ENCODE results near the gene TLR4. TPM values are rescaled to one million over a fixed set of nuclear protein-coding genes. Genes with fewer than 3 reads are reported as not detected.

Gene TLR4
- total and polyA plus RNA-seq, 2 experiments from 2014 or later: 5.1 to 11.9 TPM

- H3K9me3 ChIP-seq (ENCODE audit: low read depth): no peaks in the 10 kb centered on the region
- no peaks in the 10 kb centered on the region for H3K27me3 ChIP-seq (replicated peaks; ENCODE audit: insufficient read depth)
- in situ Hi-C loops (cut with MboI): no loop called here
- TF ChIP-seq EZH2phosphoT487 (IDR thresholded peaks at IDR 0.05; ENCODE audit: insufficient read depth, low read depth): no peak
- no peak for TF ChIP-seq EZH2 (IDR thresholded peaks at IDR 0.05; ENCODE audit: insufficient read depth, poor library complexity, severe bottlenecking)
- peak overlapping the region; percentile 55 for H3K9ac ChIP-seq
- no peaks in the 10 kb centered on the region for H3K79me2 ChIP-seq (ENCODE audit: insufficient read depth)
- no peaks in the 10 kb centered on the region for H3K9me2 ChIP-seq (ENCODE audit: insufficient read depth)
- WGBS, 2 experiments (ENCODE audit: low coverage in 1 of 2, low lambda C conversion rate in 2 of 2, missing lambda C conversion rate in 2 of 2): 21 to 23% methylated on average over 2 of the region's 2 CpGs
- peak overlapping the region; percentile 92 for H3K27ac ChIP-seq
- H3K4me1 ChIP-seq (ENCODE audit: insufficient read depth): peaks cover 51% of the 10 kb centered on the region
- H3K4me3 ChIP-seq: peak overlapping the region; percentile 20
- H3K36me3 ChIP-seq (ENCODE audit: low read depth): no peaks in the 10 kb centered on the region
- no peaks in the 10 kb centered on the region for H4K20me1 ChIP-seq (ENCODE audit: insufficient read depth)
- peak overlapping the region; percentile 77 for H3K4me2 ChIP-seq (ENCODE audit: unreplicated experiment)
- H2AFZ ChIP-seq: peak overlapping the region; percentile 32; the same call in 1 of the 2 replicates
- peak; percentile 73 for DNase-seq
- H3F3A ChIP-seq (ENCODE audit: insufficient read depth): peaks cover 17% of the 10 kb centered on the region
Observed at GRCh38 chr9:117718701-117719100, 14.5 kb downstream of the TLR4 start.

- peak overlapping the region; percentile 77 for H3K4me2 ChIP-seq (ENCODE audit: unreplicated experiment)
- 0 out of 2 replicates have a peak overlapping the region, but pooled peaks have one; percentile 23 for H3K4me3 ChIP-seq
- peaks cover 17% of the 10 kb centered on the region for H3F3A ChIP-seq (ENCODE audit: insufficient read depth)
- H3K27ac ChIP-seq: peak overlapping the region; percentile 92
- no peaks in the 10 kb centered on the region for H4K20me1 ChIP-seq (ENCODE audit: insufficient read depth)
- peak overlapping the region; percentile 75 for H3K9ac ChIP-seq
- 33% methylated on average over 7 of the region's 7 CpGs for WGBS, 2 experiments (ENCODE audit: low coverage in 1 of 2, low lambda C conversion rate in 2 of 2, missing lambda C conversion rate in 2 of 2)
- DNase-seq: peak; percentile 15
- no peaks in the 10 kb centered on the region for H3K9me2 ChIP-seq (ENCODE audit: insufficient read depth)
- H3K9me3 ChIP-seq (ENCODE audit: low read depth): no peaks in the 10 kb centered on the region
- H2AFZ ChIP-seq: peak overlapping the region; percentile 23
- H3K79me2 ChIP-seq (ENCODE audit: insufficient read depth): no peaks in the 10 kb centered on the region
- TF ChIP-seq EZH2phosphoT487 (IDR thresholded peaks at IDR 0.05; ENCODE audit: insufficient read depth, low read depth) (no peak), EZH2 (IDR thresholded peaks at IDR 0.05; ENCODE audit: insufficient read depth, poor library complexity, severe bottlenecking) (no peak)
- H3K4me1 ChIP-seq (ENCODE audit: insufficient read depth): peaks cover 57% of the 10 kb centered on the region
- no peaks in the 10 kb centered on the region for H3K27me3 ChIP-seq (replicated peaks; ENCODE audit: insufficient read depth)
- H3K36me3 ChIP-seq (ENCODE audit: low read depth): no peaks in the 10 kb centered on the region
- in situ Hi-C loops (cut with MboI): no loop called here
Observed at GRCh38 chr9:117719161-117719920, 15.1 kb downstream of the TLR4 start.

- Histone ChIP-seq H3K9ac (peak overlapping the region; percentile 75), H4K20me1 (ENCODE audit: insufficient read depth) (no peaks in the 10 kb centered on the region), H3K36me3 (ENCODE audit: low read depth) (no peaks in the 10 kb centered on the region), H3K9me2 (ENCODE audit: insufficient read depth) (no peaks in the 10 kb centered on the region), H2AFZ (peak overlapping the region; percentile 23; the same call in 1 of the 2 replicates), H3K27ac (peak overlapping the region; percentile 92), H3K4me2 (ENCODE audit: unreplicated experiment) (peak overlapping the region; percentile 77), H3K4me3 (peak overlapping the region; percentile 23; the same call in 1 of the 2 replicates), H3K4me1 (ENCODE audit: insufficient read depth) (peaks cover 65% of the 10 kb centered on the region), H3K27me3 (replicated peaks; ENCODE audit: insufficient read depth) (no peaks in the 10 kb centered on the region), H3K9me3 (ENCODE audit: low read depth) (no peaks in the 10 kb centered on the region), H3F3A (ENCODE audit: insufficient read depth) (peaks cover 24% of the 10 kb centered on the region), H3K79me2 (ENCODE audit: insufficient read depth) (no peaks in the 10 kb centered on the region)
- in situ Hi-C loops (cut with MboI): no loop called here
- 9 to 11% methylated on average over 2 of the region's 2 CpGs for WGBS, 2 experiments (ENCODE audit: low coverage in 1 of 2, low lambda C conversion rate in 2 of 2, missing lambda C conversion rate in 2 of 2)
- peak; percentile 49 for DNase-seq
- no peak for TF ChIP-seq EZH2phosphoT487 (IDR thresholded peaks at IDR 0.05; ENCODE audit: insufficient read depth, low read depth)
- no peak for TF ChIP-seq EZH2 (IDR thresholded peaks at IDR 0.05; ENCODE audit: insufficient read depth, poor library complexity, severe bottlenecking)
Observed at GRCh38 chr9:117720066-117720465, 15.9 kb downstream of the TLR4 start.

- H3K27me3 ChIP-seq (replicated peaks; ENCODE audit: insufficient read depth): no peaks in the 10 kb centered on the region
- H3K36me3 ChIP-seq (ENCODE audit: low read depth): no peaks in the 10 kb centered on the region
- peak overlapping the region; percentile 75 for H3K9ac ChIP-seq
- no peak overlapping the region for H2AFZ ChIP-seq
- peak overlapping the region; percentile 77 for H3K4me2 ChIP-seq (ENCODE audit: unreplicated experiment)
- no peaks in the 10 kb centered on the region for H4K20me1 ChIP-seq (ENCODE audit: insufficient read depth)
- H3K9me2 ChIP-seq (ENCODE audit: insufficient read depth): no peaks in the 10 kb centered on the region
- in situ Hi-C loops (cut with MboI): no loop called here
- TF ChIP-seq EZH2 (IDR thresholded peaks at IDR 0.05; ENCODE audit: insufficient read depth, poor library complexity, severe bottlenecking) (no peak), EZH2phosphoT487 (IDR thresholded peaks at IDR 0.05; ENCODE audit: insufficient read depth, low read depth) (no peak)
- H3K27ac ChIP-seq: peak overlapping the region; percentile 92
- no peaks in the 10 kb centered on the region for H3K9me3 ChIP-seq (ENCODE audit: low read depth)
- DNase-seq: peak; percentile 91
- no peaks in the 10 kb centered on the region for H3K79me2 ChIP-seq (ENCODE audit: insufficient read depth)
- peaks cover 27% of the 10 kb centered on the region for H3F3A ChIP-seq (ENCODE audit: insufficient read depth)
- WGBS, 2 experiments (ENCODE audit: low coverage in 1 of 2, low lambda C conversion rate in 2 of 2, missing lambda C conversion rate in 2 of 2): 4 to 10% methylated on average over 5 of the region's 5 CpGs
- H3K4me3 ChIP-seq: peak overlapping the region; percentile 23; the same call in 1 of the 2 replicates
- peaks cover 64% of the 10 kb centered on the region for H3K4me1 ChIP-seq (ENCODE audit: insufficient read depth)
Observed at GRCh38 chr9:117720555-117720954, 16.4 kb downstream of the TLR4 start.

Measured in GM23248 (cell line).